ENCODE data around the gene GADL1.

Gene GADL1

GRCh38 chr3:30682434-30683155 lies 211.9 kb downstream of the GADL1 start:
- Histone ChIP-seq H3K27ac (ENCODE audit: extremely low read depth, low read depth, low read length) (no peak overlapping the region), H3K4me1 (ENCODE audit: control insufficient read depth, insufficient read depth, low read length) (no peaks in the 10 kb centered on the region), H3K9me3 (ENCODE audit: control insufficient read depth, insufficient read depth, low read depth, low read length) (no peaks in the 10 kb centered on the region), H3K4me3 (ENCODE audit: low read depth, low read length) (no peak overlapping the region), H3K36me3 (ENCODE audit: control insufficient read depth in 2 of 2, insufficient read depth in 1 of 2, low read length in 2 of 2) (peaks cover 0 to 15% of the 10 kb centered on the region in 2 experiments; a peak in 1 of 3 replicates)
- CTCF ChIA-PET = no interaction called here
- POLR2A ChIA-PET = no interaction called here
- no peak for TF ChIP-seq ZNF112 (tag by site-specific recombination; IDR thresholded peaks at IDR 0.05)
- no peak for TF ChIP-seq ZNF830 (tag by site-specific recombination; IDR thresholded peaks at IDR 0.05; ENCODE audit: low read depth)
- no peak for TF ChIP-seq ZNF560 (tag by site-specific recombination; IDR thresholded peaks at IDR 0.05; ENCODE audit: borderline replicate concordance)
- no peak for TF ChIP-seq AEBP2 (tag by site-specific recombination; IDR thresholded peaks at IDR 0.05; ENCODE audit: borderline replicate concordance)
- TF ChIP-seq ZNF514 (tag by site-specific recombination; IDR thresholded peaks at IDR 0.05) = no peak
- TF ChIP-seq SP2 (tag by site-specific recombination; IDR thresholded peaks at IDR 0.05) = no peak
- TF ChIP-seq ZNF148 (tag by site-specific recombination; IDR thresholded peaks at IDR 0.05; ENCODE audit: borderline replicate concordance) = no peak
- no peak for TF ChIP-seq ZNF555 (tag by site-specific recombination; conservative IDR thresholded peaks at IDR 0.05)
- TF ChIP-seq ZNF626 (tag by site-specific recombination; IDR thresholded peaks at IDR 0.05) = no peak
- TF ChIP-seq ZNF132 (tag by site-specific recombination; IDR thresholded peaks at IDR 0.05; ENCODE audit: borderline replicate concordance) = no peak
- TF ChIP-seq TSHZ1 (tag by site-specific recombination; IDR thresholded peaks at IDR 0.05; ENCODE audit: borderline replicate concordance) = no peak
- TF ChIP-seq ZNF239 (tag by site-specific recombination; IDR thresholded peaks at IDR 0.05) = no peak
- TF ChIP-seq MZF1 (tag by site-specific recombination; IDR thresholded peaks at IDR 0.05; ENCODE audit: borderline replicate concordance) = no peak
- no peak for TF ChIP-seq ZNF558 (tag by site-specific recombination; IDR thresholded peaks at IDR 0.05)
- no peak for TF ChIP-seq ZNF138 (tag by site-specific recombination; IDR thresholded peaks at IDR 0.05; ENCODE audit: borderline replicate concordance)

GRCh38 chr3:30681649-30682211 lies 212.7 kb downstream of the GADL1 start:
- Histone ChIP-seq H3K9me3 (ENCODE audit: control insufficient read depth, insufficient read depth, low read depth, low read length) (no peaks in the 10 kb centered on the region), H3K36me3 (ENCODE audit: control insufficient read depth in 2 of 2, insufficient read depth in 1 of 2, low read length in 2 of 2) (peaks cover 0 to 17% of the 10 kb centered on the region in 2 experiments; a peak in 1 of 3 replicates), H3K4me1 (ENCODE audit: control insufficient read depth, insufficient read depth, low read length) (no peaks in the 10 kb centered on the region), H3K4me3 (ENCODE audit: low read depth, low read length) (no peak overlapping the region), H3K27ac (ENCODE audit: extremely low read depth, low read depth, low read length) (no peak overlapping the region)
- ChIA-PET POLR2A (no interaction called here), CTCF (no interaction called here)
- TF ChIP-seq ZNF830 (tag by site-specific recombination; IDR thresholded peaks at IDR 0.05; ENCODE audit: low read depth) (no peak), PATZ1 (tag by site-specific recombination; IDR thresholded peaks at IDR 0.05) (no peak), ZBTB10 (tag by site-specific recombination; IDR thresholded peaks at IDR 0.05) (no peak), AEBP2 (tag by site-specific recombination; IDR thresholded peaks at IDR 0.05; ENCODE audit: borderline replicate concordance) (no peak), ZNF211 (tag by site-specific recombination; IDR thresholded peaks at IDR 0.05; ENCODE audit: low read depth) (no peak), PRDM1 (tag by site-specific recombination; IDR thresholded peaks at IDR 0.05) (no peak)
